T-helper 2 cell treated with Interferon-gamma antibody and Interleukin-4, amounts not matched to agents 5 μg/mL and 100 μg/mL, for 36 hours (primary cell): ENCODE measurements around the gene SSTR4.

ENCODE experiments used
- DNase-seq: peaks from one replicate; pipeline ENCODE4 v3.0.0; 2021; ENCODE audit warnings: low spot score
- H3K27ac Mint-ChIP-seq: one replicate; pipeline ENCODE4 v1.8.0; 2021; ENCODE audit warnings: mild to moderate bottlenecking, mixed read lengths
- H3K27me3 Mint-ChIP-seq: one replicate; pipeline ENCODE4 v1.8.0; 2021; ENCODE audit warnings: low read depth, mixed read lengths
- H3K36me3 Mint-ChIP-seq: one replicate; pipeline ENCODE4 v1.8.0; 2021; ENCODE audit warnings: low read depth, mixed read lengths
- H3K4me1 Mint-ChIP-seq: one replicate; pipeline ENCODE4 v1.8.0; 2021; ENCODE audit warnings: low read depth, mixed read lengths
- H3K4me3 Mint-ChIP-seq: one replicate; pipeline ENCODE4 v1.8.0; 2022; ENCODE audit warnings: mild to moderate bottlenecking, moderate library complexity, mixed read lengths
- H3K9me3 Mint-ChIP-seq: one replicate; pipeline ENCODE4 v1.8.0; 2021; ENCODE audit warnings: mixed read lengths

Gene SSTR4

DNA sequence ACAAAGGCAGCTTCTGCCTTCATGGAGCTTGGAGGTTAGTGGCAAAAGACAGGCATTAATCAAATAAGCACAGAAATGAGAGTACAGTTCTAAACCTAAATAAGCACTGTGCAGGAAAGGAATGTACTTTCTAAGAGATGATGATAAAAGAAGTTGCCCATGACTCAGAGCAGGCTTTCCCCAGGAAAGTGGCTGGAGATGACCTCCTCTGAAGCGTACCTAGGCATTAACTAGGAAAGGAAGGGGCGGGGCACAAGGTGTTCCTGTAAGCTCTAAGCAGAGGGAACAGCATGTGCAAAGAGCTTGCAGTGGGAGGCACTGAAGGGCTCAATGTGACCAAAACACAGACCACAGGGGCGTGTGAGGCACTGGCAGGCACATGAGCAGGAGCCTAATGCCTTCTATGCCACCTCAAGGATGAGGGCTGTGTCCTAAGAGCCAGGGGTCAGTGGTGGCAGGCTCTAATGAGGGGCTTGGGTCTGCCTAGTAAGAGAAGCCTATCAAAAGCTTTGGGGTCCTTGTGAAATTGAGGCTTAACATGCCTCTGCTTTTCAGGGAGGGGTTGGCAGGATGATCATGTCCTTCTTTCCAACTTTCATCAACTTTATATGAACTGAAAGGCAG, 4.9 kb downstream of the SSTR4 start:
- no peak for DNase-seq
- Mint-ChIP-seq H3K27ac (no peak overlapping the region), H3K36me3 (no peaks in the 10 kb centered on the region), H3K27me3 (peaks cover 19% of the 10 kb centered on the region), H3K4me1 (no peaks in the 10 kb centered on the region), H3K4me3 (no peak overlapping the region), H3K9me3 (no peaks in the 10 kb centered on the region)

DNA sequence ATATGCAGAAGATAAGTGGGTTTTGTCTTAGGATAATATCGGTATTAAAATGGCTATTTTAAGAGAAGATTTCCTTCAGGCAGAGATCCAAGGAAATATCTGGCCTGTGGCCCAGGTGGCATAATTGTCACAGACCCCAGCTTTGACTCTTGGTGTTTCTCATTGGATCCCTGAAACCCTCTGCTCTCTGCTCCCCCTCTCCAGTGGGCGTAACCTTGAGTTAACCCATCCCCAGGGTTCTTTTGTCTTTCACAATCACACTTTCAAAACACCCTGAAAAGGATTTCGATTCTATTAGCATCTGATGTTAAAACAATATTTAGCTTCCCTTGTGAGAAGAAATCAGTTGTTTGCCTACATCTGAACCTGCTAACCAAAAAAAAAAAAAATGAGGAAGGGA, 7.2 kb downstream of the SSTR4 start:
- Mint-ChIP-seq H3K9me3 (no peaks in the 10 kb centered on the region), H3K4me3 (no peak overlapping the region), H3K27ac (no peak overlapping the region), H3K27me3 (peaks cover 29% of the 10 kb centered on the region), H3K4me1 (no peaks in the 10 kb centered on the region), H3K36me3 (no peaks in the 10 kb centered on the region)
- no peak for DNase-seq

DNA sequence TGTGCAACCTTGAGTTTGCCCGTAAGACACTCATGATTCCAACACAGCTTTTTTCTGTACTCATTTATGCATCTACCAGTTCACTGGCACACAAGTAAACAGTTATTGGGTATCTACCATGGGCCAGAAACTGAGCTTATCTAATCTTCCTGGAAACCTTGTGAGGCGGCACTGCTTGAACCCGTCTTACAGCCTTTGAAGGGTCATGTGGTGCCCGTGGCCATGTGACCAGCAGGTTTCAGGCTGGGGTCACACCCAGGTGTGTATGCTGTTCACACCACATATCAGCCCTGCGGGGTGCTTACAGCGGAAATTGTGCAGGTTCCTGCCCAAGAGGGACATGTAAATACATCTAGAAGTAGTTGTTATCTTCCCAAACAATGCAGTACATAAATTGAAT, 8.3 kb downstream of the SSTR4 start:
- H3K27ac Mint-ChIP-seq: no peak overlapping the region
- peaks cover 37% of the 10 kb centered on the region for H3K27me3 Mint-ChIP-seq
- no peaks in the 10 kb centered on the region for H3K9me3 Mint-ChIP-seq
- no peak for DNase-seq
- no peaks in the 10 kb centered on the region for H3K36me3 Mint-ChIP-seq
- peaks cover 2% of the 10 kb centered on the region for H3K4me1 Mint-ChIP-seq
- H3K4me3 Mint-ChIP-seq: no peak overlapping the region

DNA sequence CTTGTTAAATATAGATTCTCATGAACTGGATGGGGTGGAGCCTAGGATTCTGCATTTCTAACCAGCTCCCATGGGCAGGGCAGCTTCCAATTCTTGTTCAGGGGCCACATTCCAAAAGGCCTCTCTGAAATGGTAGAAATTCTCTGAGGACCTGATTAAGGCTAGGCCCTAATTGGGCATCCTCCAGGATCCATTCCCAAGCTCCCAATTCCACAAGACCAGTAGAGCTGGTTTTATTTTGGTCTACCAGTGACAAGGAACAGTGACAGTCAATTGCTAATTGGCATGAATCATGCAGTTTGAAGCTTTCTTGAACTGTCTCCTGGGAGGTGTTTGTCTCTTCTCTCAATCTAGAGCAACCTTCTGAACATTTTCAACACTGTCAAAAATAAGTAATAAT, 11.3 kb downstream of the SSTR4 start:
- no peak overlapping the region for H3K4me3 Mint-ChIP-seq
- no peak overlapping the region for H3K27ac Mint-ChIP-seq
- peaks cover 56% of the 10 kb centered on the region for H3K27me3 Mint-ChIP-seq
- no peak for DNase-seq
- H3K9me3 Mint-ChIP-seq: no peaks in the 10 kb centered on the region
- H3K36me3 Mint-ChIP-seq: no peaks in the 10 kb centered on the region
- peaks cover 2% of the 10 kb centered on the region for H3K4me1 Mint-ChIP-seq

DNA sequence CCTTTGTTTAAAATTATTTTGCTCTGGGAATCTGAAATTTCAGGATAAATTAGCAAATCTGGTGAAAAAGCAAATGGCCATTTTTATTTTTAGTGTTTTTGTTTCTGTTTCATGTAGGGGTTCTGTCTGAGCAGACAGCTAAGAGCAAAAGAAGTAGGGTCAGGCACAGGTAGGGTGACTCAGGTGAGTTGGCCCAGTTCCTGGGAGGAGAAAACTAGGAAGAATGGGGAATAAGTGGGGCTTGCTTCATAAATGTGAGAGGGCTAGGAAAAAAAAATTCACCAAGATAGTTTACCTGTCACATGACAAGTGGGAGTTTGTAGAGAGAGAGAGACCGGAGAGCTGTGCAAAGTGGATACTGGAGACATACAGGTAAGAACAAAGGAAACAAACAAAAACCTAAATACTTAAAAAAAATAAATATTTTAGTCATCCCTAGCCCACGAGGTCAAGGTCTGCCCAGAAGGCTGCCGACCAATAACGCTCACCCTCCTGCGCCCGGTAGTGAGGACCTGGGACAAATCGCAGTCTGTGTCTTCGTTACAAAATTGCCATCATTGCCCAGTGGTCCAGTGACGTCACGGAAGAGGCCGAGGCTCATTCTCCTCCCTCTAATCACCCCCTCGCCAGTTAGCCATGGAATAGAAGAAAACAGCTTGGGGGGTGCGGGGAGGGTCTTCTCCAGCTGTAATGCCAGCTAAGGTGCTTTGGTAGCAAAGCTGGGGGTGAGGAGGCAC, 12.1 kb downstream of the SSTR4 start:
- Mint-ChIP-seq H3K36me3 (no peaks in the 10 kb centered on the region), H3K4me1 (peaks cover 2% of the 10 kb centered on the region), H3K9me3 (no peaks in the 10 kb centered on the region), H3K27me3 (peaks cover 60% of the 10 kb centered on the region), H3K4me3 (peak overlapping the region; percentile 33), H3K27ac (no peak overlapping the region)
- no peak for DNase-seq

DNA sequence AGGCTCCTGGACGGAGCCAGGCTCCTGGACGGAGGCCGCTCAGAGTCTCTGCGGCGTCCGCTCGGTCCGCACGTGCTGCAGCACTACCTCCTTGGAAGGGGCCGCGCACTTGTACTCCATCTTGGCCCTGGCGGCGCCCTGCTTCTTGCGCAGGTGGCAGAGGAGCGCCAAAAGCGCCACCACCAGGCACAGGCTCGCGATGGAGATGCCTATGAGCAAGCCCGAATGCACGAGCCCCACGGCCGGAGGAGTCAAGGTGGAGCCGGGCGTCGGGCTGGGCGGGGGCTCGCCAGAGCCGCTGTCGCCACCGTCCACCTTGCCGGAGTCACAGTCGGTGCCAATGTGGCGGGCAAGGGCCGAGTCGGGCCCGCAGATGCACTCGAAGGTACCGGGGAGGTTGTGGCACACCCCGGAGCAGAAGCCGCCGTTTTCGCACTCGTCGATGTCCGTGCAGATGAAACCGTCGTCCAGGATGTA, 12.7 kb downstream of the SSTR4 start:
- Mint-ChIP-seq H3K27ac (no peak overlapping the region), H3K9me3 (no peaks in the 10 kb centered on the region), H3K27me3 (peaks cover 66% of the 10 kb centered on the region), H3K36me3 (no peaks in the 10 kb centered on the region), H3K4me3 (no peak overlapping the region), H3K4me1 (peaks cover 2% of the 10 kb centered on the region)
- no peak for DNase-seq

DNA sequence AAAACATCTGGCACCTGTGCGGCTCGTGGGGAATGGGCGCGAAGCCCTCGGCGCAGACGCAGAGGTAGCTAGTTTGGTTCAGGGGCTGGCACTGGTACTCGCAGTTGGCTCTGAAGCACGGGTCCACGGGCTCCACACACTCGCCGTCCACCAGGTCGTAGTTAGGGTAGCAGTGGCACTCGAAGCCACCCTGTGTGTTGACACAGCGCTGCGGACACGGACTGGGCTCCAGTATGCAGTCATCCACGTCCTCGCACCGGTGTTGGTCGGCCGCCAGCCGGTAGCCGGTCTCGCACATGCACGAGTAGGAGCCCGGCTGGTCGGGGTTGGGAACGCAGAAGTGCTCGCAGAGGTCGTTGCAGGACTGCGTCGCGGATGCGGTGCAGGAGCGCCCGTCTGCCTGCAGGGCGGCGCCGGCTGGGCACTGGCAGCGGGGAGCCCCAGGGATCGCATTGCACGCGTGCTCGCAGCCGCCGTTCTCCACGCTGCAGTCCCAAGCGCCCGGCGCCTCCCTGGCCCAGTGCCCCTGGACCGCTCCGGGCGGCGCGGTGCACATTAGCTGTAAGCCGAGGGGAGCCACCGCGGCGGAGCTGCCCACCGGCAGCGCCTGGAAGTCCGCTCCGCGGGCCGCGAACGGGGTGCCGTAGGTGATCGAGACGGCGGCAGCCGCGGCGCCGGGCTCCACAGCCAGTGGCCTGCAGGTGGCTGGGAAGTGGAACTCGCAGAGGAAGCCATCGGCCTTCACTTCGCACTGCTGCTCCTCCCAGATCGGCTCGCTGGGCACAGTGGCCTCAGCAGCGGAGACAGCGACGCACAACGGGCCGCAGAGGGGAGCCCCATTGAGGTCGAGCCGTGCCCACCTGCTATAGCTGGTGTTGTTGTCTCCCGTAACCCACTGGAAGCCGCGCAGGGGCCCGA, 13.4 kb downstream of the SSTR4 start:
- H3K4me3 Mint-ChIP-seq: peak overlapping the region; percentile 6
- peaks cover 71% of the 10 kb centered on the region for H3K27me3 Mint-ChIP-seq
- peak; percentile 40 for DNase-seq
- no peaks in the 10 kb centered on the region for H3K9me3 Mint-ChIP-seq
- no peak overlapping the region for H3K27ac Mint-ChIP-seq
- peaks cover 2% of the 10 kb centered on the region for H3K4me1 Mint-ChIP-seq
- H3K36me3 Mint-ChIP-seq: no peaks in the 10 kb centered on the region

DNA sequence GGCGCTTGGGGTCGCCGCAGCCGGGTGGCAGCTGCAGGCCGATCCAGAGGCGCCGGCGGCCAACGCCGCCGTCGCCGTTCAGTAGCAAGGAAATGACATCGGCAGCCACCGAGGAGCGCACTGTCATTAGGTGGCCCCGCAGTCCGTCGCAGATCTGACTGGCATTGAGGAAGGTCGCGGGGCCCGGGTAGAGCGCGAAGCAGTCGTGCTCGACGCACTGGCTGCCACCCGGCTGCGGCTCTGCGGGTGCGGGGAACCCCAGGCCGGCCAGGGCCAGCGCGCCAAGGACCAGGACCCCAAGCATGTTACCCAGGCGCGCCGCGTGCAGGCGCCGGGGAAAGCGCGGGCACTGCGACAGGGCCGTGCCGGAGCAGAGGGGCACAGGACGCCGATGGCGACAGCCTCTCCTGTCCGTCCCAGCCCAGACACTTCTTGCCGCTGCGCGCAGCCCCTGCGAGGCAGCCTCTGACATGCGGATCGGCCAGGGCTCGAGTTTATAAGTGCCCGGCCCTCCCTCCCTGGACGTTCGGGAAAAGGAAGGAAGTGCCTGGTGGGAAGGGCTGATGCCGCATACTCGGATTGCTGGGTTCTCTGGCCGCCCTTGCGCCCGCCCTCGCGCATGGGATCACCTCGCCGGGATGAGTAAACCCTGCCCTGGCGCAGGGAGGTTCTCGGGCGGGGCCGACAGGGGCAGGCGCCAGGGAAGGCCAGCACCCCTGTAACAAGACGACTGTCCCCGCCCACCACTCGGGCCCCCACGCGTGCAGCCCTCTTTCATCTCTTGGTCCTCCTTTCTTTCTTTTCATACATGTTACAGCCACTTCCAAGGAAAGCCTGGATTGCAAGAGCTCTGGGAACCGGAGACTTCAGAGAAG, 14.3 kb downstream of the SSTR4 start, which contains the start of gene THBD:
Gene THBD, minus strand, starts transcription at position 472 of the 875 bp plus-strand sequence. Its CDS starts 168 bp downstream, at position 304.
- H3K9me3 Mint-ChIP-seq: no peaks in the 10 kb centered on the region
- H3K4me1 Mint-ChIP-seq: peaks cover 2% of the 10 kb centered on the region
- DNase-seq: no peak
- H3K4me3 Mint-ChIP-seq: peak within 1 kb of the TSS; percentile 10
- no peaks in the 10 kb centered on the region for H3K36me3 Mint-ChIP-seq
- H3K27ac Mint-ChIP-seq: no peak within 1 kb of the TSS
- H3K27me3 Mint-ChIP-seq: peaks cover 68% of the 10 kb centered on the region

DNA sequence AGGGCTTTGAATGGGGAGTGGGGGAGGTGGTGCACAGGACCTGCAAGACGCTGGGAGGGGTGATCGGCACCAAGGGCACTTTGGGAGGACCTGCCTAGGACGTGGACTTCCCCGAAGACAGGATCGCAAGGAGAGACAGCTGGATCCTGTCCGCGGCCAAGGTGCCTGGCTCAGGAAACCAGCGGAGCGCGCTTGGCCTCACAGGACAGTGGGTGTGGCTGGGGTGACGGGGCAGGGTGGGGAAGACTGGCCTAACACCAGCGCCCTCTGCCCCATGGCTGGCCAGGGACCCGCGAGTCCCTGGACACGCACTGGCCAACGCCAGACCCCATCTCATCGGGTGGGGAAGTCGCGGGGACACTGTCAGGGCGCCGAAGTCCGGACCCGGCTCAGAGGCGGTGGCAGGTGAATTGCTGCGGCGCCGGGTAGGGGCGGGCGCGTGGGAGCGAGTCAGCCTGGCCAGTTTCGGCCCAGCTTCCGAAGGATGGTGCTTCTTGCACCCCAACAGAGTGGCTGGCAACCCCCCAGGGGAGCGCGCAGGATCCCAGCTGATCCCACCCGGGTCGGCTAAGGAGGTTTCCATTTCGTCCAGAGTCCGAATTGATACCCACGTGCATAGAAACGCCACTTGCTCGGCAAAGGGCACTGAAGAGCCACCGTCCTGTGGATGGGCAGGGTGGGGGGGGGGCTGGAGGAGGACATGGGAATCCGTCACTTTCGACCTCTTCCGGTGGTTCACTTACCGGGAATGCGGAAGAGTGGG, 15.1 kb downstream of the SSTR4 start:
- no peaks in the 10 kb centered on the region for H3K9me3 Mint-ChIP-seq
- DNase-seq: no peak
- H3K4me3 Mint-ChIP-seq: peak overlapping the region; percentile 10
- H3K27ac Mint-ChIP-seq: no peak overlapping the region
- peaks cover 2% of the 10 kb centered on the region for H3K4me1 Mint-ChIP-seq
- H3K36me3 Mint-ChIP-seq: no peaks in the 10 kb centered on the region
- peaks cover 64% of the 10 kb centered on the region for H3K27me3 Mint-ChIP-seq

DNA sequence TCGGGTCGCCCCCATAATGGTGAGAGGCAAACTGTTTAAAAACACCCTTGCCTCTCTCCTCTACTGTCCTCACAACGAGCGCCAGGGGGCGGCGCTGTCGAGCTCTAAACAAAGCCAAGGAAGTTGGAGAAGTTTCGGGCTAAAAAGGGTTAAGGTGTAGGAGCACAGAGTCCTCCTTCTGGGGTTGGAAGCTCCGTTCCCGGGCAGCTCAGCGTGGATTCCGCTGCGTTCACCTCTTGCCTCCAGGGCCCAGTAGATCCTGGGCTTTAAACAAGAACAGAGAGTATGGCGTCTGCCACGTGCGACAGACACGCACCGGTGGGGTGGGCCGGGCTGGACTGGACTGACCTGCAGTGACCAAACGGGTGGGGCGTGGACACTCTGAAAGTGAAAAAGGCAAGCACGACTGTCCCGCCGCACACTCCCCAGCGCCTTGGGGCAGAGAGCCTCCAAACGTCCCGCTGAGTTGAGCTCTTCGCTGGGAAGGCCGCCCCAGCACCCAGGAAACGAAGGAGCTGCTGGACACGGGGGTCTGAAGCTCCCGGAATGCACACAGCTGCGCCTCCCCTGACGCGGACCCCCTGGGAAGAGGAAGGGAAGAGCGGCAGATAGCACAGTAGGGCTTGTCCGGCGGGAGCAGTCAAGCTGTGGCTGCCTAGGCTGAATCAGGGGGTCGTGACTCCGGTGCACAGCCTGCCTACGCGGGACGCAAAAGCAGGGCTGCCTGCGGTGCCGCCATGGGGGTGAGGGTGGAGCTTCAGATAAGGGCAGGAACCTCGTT, 15.9 kb downstream of the SSTR4 start:
- no peak overlapping the region for H3K27ac Mint-ChIP-seq
- peaks cover 63% of the 10 kb centered on the region for H3K27me3 Mint-ChIP-seq
- H3K4me1 Mint-ChIP-seq: peaks cover 2% of the 10 kb centered on the region
- peak; percentile 30 for DNase-seq
- H3K36me3 Mint-ChIP-seq: no peaks in the 10 kb centered on the region
- no peaks in the 10 kb centered on the region for H3K9me3 Mint-ChIP-seq
- H3K4me3 Mint-ChIP-seq: peak overlapping the region; percentile 18

DNA sequence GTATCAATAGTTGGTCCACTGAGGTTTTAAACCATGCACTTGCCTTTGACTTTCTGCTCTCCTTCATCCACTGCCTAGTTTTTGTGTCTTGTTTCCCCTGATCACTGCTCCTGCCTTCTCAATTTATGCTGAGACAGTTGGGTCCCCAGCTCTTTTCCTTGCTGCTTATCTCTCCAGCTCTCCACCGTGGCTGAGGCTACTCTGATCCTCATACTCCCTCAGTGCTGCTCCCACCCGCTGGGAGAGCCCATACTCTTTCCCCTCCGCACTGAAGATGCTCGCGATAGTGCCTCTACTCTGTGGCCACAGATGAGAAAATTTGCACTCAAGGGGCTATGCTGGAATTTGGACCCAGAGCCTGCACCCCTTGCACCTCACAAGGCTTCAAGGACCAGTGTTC, 17.8 kb downstream of the SSTR4 start:
- no peak for DNase-seq
- H3K9me3 Mint-ChIP-seq: peaks cover 5% of the 10 kb centered on the region
- no peak overlapping the region for H3K27ac Mint-ChIP-seq
- no peaks in the 10 kb centered on the region for H3K36me3 Mint-ChIP-seq
- H3K4me3 Mint-ChIP-seq: no peak overlapping the region
- H3K27me3 Mint-ChIP-seq: peaks cover 61% of the 10 kb centered on the region
- H3K4me1 Mint-ChIP-seq: no peaks in the 10 kb centered on the region

DNA sequence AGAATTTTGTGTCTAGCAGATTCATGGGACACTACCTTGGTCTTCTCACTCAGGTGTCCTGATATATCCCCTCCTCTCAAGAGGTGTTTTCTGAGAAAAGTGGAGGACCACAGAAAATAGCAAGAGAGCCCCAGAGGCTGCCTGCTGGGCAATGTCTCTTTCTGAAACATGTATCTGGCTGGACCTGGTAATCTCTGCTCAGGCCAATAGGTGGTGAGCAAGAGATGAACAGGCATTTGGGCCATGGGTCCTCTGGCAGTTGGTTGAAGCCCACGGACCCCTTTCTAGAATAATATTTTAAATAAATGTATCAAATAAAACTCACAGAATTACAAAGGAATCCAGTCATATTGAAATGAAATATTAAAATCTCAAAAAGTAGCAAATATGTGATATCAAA, 23.1 kb downstream of the SSTR4 start:
- no peaks in the 10 kb centered on the region for H3K4me1 Mint-ChIP-seq
- no peaks in the 10 kb centered on the region for H3K36me3 Mint-ChIP-seq
- no peak overlapping the region for H3K4me3 Mint-ChIP-seq
- no peak for DNase-seq
- no peak overlapping the region for H3K27ac Mint-ChIP-seq
- H3K27me3 Mint-ChIP-seq: peaks cover 24% of the 10 kb centered on the region
- peaks cover 5% of the 10 kb centered on the region for H3K9me3 Mint-ChIP-seq
